LNCAP (cell line): ENCODE measurements around the gene EIF3K.

ENCODE experiments used
- CTCF ChIP-seq: fragments of 450-650 bp; IDR thresholded peaks from 2 replicates; pipeline ENCODE4 v1.5.1; 2017; ENCODE audit warnings: mild to moderate bottlenecking

Gene EIF3K

DNA sequence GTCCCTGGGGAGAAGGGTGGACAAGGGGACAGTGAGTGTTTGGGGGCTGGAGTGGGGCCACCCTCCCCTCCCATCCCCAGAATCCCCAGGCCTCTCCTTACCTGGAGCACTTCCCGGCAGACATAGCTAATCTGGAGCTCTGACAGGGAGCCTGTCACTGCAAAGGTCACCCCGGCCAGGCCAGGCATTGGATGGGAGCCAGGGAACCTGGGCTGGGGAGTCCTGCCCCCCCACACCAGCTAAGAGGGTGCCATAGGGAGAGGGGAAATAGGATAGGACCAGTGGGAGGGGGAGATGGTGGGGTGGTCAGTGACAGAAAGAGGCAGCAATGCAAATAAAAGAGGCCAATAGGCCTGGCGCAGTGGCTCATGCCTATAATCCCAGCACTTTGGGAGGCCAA lies 4.7 kb upstream of the EIF3K start:
- no peak for TF ChIP-seq CTCF

GRCh38 chr19:38615007-38615581 lies 3.9 kb upstream of the EIF3K start:
- TF ChIP-seq CTCF, result no peak

DNA sequence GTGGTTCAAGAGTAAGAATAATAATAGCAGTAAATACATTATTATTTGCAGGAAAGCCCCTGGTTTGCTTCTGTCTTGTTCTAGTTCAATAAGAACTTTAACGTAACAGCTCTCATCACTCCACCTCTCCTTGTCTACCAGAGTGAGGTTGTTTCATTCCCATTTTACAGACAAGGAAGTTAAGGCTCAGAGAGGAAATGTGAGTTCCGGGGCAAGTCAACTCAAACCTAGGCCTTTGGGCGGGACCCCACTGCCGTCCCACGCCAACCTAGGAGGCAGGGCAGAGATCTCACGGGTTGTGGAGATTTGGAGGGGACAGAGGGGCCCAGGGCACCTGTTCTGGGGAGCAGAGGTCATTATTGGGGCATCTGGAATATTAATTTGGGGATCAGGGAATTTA lies 2.7 kb upstream of the EIF3K start:
- no peak for TF ChIP-seq CTCF

DNA sequence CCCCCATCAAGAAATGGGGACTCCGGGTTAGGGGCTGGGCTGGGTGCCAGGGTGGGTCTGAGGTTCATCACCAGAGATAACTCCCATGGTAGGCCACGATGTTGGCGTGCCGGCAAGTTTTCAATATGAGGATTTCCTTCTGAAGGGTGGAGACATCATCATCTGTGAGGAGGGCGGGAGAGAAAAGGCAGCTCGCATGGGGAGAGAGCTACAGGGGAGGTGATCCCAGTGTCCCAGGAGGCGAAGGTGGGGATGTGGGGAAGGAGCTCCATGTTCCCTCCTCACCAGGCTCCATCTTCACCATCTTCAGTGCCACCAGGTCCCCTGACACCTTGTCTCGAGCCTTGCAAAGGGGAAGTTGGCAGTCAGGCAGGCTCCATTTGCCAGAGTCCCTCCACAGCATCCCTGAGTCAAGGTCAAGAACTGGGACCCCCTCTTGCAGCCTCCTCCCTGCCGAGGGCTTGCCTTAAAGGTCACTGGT lies 1.7 kb upstream of the EIF3K start:
- no peak for TF ChIP-seq CTCF

- no peak for TF ChIP-seq CTCF
These were observed 1.0 kb upstream of the EIF3K start, which contains the start of gene MAP4K1 for GRCh38 chr19:38617764-38618589. MAP4K1 (minus strand) TSS chr19:38617953; CDS start chr19:38617895, 58 bp downstream.

- no peak for TF ChIP-seq CTCF
These were observed 580 bp downstream of the EIF3K start for GRCh38 chr19:38619361-38620174.

DNA sequence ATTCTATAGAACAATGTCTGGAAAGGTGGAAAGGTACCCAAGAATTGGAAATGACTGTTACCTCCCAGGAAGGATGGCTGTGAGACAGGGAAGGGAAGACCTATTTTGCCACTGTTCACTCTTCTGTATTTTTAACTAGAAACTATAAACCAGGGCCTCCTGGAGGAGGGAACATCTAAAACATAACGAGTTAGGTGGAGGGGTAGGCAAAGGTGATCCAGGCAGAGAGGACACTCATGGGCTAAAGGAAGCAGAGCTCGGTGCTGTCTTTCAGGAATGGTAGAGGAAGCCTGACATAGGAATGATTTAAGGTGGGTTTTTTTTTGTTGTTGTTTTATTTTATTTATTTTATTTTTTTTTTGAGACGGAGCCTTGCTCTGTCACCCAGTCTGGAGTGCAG lies 5.8 kb downstream of the EIF3K start:
- TF ChIP-seq CTCF, result no peak
